Breast epithelium (tissue), 3 donors: ENCODE measurements around the gene RTN1.

Experiments
- POLR2A ChIP-seq: fragments of 450-650 bp; IDR thresholded peaks from one replicate; pipeline ENCODE4 v1.6.1; 2016; ENCODE audit warnings: antibody characterized with exemption, mild to moderate bottlenecking, moderate library complexity
- POLR2AphosphoS5 ChIP-seq, 3 donors: sonication (generic); formaldehyde crosslinking; IDR thresholded peaks; one replicate each; pipeline ENCODE4 v1.6.1; 2017; ENCODE audit warnings: antibody characterized with exemption in 3 of 3
- TF ChIP-seq, protein P1 (sequence below), 3 donors: fragments of 450-650 bp; IDR thresholded peaks; one replicate each; pipeline ENCODE4 v1.5.1; 2016 to 2017; ENCODE audit warnings: antibody characterized with exemption in 3 of 3, mild to moderate bottlenecking in 3 of 3, moderate library complexity in 3 of 3

DNA sequence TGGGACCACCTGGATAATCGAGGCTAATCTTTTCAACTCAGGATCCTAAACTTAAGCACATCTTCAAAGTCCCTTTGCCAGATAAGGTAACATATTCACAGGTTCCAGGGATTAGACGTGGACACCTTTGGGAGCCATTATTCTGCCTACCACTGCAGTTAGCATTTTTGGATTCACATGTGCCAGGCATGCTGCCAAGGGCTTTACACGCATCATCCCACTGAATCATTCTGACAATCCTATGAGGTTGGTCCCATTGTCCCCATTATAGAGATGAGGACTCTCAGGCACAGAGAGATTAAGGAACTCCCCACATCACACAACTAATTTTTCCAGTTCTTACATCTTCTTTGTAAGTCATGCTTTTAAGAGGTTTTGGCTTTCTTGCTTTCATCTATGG, 34.5 kb downstream of the RTN1 start:
- TF ChIP-seq POLR2A: no peak
- TF ChIP-seq, protein P1, sequence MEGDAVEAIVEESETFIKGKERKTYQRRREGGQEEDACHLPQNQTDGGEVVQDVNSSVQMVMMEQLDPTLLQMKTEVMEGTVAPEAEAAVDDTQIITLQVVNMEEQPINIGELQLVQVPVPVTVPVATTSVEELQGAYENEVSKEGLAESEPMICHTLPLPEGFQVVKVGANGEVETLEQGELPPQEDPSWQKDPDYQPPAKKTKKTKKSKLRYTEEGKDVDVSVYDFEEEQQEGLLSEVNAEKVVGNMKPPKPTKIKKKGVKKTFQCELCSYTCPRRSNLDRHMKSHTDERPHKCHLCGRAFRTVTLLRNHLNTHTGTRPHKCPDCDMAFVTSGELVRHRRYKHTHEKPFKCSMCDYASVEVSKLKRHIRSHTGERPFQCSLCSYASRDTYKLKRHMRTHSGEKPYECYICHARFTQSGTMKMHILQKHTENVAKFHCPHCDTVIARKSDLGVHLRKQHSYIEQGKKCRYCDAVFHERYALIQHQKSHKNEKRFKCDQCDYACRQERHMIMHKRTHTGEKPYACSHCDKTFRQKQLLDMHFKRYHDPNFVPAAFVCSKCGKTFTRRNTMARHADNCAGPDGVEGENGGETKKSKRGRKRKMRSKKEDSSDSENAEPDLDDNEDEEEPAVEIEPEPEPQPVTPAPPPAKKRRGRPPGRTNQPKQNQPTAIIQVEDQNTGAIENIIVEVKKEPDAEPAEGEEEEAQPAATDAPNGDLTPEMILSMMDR (IDR thresholded peaks at IDR 0.05): no peak
- no peak for TF ChIP-seq POLR2AphosphoS5 (IDR thresholded peaks at IDR 0.05)
